GM12875 (cell line): ENCODE data around the gene ZNF593OS.

Source experiments
- H3K4me3 ChIP-seq: one replicate; pipeline ENCODE4 v1.5.1; 2011; ENCODE audit warnings: low read depth, low read length, control low read depth
- CTCF ChIP-seq: IDR thresholded peaks from 2 replicates; pipeline ENCODE4 v1.5.1; 2011; ENCODE audit warnings: low read depth, mild to moderate bottlenecking, control low read depth, inconsistent platforms, low read length, moderate library complexity, borderline replicate concordance; ENCODE audit not compliant: insufficient read depth

ZNF593OS gene

GRCh38 chr1:26171084-26172072 is at the start of gene ZNF593OS:
TSS of gene ZNF593OS (minus strand) at chr1:26171832. CDS start at chr1:26171661, 171 bp downstream.
- H3K4me3 ChIP-seq: peak within 1 kb of the TSS; percentile 93
- TF ChIP-seq CTCF: no peak

GRCh38 chr1:26221094-26221493 is 49.5 kb upstream of the ZNF593OS start:
- no peak overlapping the region for H3K4me3 ChIP-seq
- no peak for TF ChIP-seq CTCF

DNA sequence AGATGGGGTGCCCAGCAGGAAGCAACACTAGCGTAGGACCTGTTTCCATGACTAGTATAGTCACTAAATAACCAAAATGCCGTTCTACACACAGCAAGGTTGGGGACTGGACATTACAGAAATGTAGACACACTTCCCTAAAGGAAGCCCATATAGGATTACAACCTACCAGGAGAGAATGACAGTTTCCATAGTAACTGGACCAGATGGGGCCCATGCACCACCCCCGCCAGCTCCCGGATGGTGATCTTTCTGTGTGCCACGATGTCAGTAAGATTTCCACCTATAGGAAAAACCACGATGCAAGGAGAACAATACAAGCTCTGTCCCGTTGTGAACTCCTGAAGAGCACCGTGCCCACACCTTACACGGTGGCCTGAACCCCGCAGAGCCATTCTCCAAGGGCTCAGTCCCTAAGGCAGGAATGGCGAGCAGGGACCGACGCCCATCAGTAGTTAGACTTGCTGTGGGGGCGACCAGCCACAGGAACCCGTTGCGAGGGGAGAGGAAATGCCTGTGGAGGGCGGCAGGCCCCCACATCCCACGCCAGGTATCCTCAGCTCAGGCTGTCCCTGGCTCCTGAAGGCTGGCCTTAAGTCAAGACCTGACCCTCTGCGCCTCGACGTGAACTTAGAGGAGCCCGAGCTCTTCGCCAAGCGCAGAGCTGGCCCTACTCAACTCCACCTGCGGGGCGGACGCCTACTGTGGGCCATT is 48.7 kb upstream of the ZNF593OS start:
- no peak overlapping the region for H3K4me3 ChIP-seq
- TF ChIP-seq CTCF: no peak

DNA sequence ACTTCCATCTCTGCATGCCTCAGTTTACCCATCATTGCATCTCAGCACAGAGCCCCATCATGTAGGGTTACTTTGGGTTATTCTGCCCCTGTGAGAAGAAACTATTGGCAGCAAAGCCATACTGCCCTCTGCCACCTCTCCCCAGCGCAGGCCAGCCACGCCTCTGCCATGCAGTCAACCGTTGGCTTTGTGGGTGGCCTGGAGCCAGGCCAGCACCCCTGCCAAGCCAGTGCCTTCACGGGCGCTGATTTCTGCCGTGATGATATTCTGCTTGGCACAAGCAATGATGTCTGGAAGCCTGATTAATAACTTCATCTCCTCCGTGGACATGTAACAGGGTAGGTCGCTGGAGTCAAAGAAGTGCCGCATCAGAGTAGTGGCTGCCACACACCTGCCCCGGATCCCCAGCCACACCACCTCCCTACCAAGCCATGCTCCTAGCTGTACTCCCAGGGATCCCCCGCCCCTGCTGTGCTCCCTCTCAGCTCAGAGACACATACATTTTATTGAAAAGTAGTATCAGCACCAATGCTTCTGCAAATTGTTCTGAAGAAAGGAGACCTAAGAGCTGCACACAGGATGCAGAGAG is 47.4 kb upstream of the ZNF593OS start:
- H3K4me3 ChIP-seq: no peak overlapping the region
- no peak for TF ChIP-seq CTCF

GRCh38 chr1:26215246-26215645 is 43.6 kb upstream of the ZNF593OS start:
- H3K4me3 ChIP-seq: no peak overlapping the region
- no peak for TF ChIP-seq CTCF

GRCh38 chr1:26213335-26213905 is 41.8 kb upstream of the ZNF593OS start:
- TF ChIP-seq CTCF: no peak
- H3K4me3 ChIP-seq: no peak overlapping the region
